ENCODE measurements around the gene IQCF6. TPM values are rescaled to one million over a fixed set of nuclear protein-coding genes. Genes with fewer than 3 reads are reported as not detected.
"Not testable (repeated sequence)": the region's sequence is repeated elsewhere in the genome, so short reads cannot be mapped to it uniquely, and the experiment has no call there.

Gene IQCF6
- total RNA-seq, 2 experiments from 2014 or later: not detected

GRCh38 chr3:51750878-51751277, 28.2 kb downstream of the IQCF6 start:
- no peak overlapping the region for H3K27ac Mint-ChIP-seq
- POLR2A ChIA-PET: interaction anchor here (1.0 kb wide), 1 partner anchor 26 kb away, joined by 3 read pairs; no protein-coding TSS in a partner anchor
- DNase-seq (no peak), ATAC-seq (ENCODE audit: low read depth) (no peak)
- H3K4me3 Mint-ChIP-seq: no peak overlapping the region
- H3K36me3 Mint-ChIP-seq: peaks cover 6% of the 10 kb centered on the region
- peaks cover 9% of the 10 kb centered on the region for H3K4me1 Mint-ChIP-seq
- peaks cover 11% of the 10 kb centered on the region for H3K9me3 Mint-ChIP-seq
- H3K27me3 Mint-ChIP-seq: peaks cover 3% of the 10 kb centered on the region

GRCh38 chr3:51748327-51748726, 30.7 kb downstream of the IQCF6 start:
- ATAC-seq (ENCODE audit: low read depth) (no peak), DNase-seq (no peak)
- Mint-ChIP-seq H3K27me3 (no peaks in the 10 kb centered on the region), H3K9me3 (peaks cover 8% of the 10 kb centered on the region), H3K4me3 (no peak overlapping the region), H3K27ac (no peak overlapping the region), H3K4me1 (peaks cover 9% of the 10 kb centered on the region), H3K36me3 (peaks cover 3% of the 10 kb centered on the region)
- POLR2A ChIA-PET: no interaction called here

GRCh38 chr3:51747840-51748239, 31.2 kb downstream of the IQCF6 start:
- Mint-ChIP-seq H3K36me3 (peaks cover 3% of the 10 kb centered on the region), H3K27ac (no peak overlapping the region), H3K4me1 (peaks cover 13% of the 10 kb centered on the region), H3K4me3 (no peak overlapping the region), H3K27me3 (no peaks in the 10 kb centered on the region), H3K9me3 (peaks cover 8% of the 10 kb centered on the region)
- no peak for ATAC-seq (ENCODE audit: low read depth)
- DNase-seq: no peak
- POLR2A ChIA-PET: no interaction called here

GRCh38 chr3:51742978-51743377, 36.1 kb downstream of the IQCF6 start:
- ATAC-seq (ENCODE audit: low read depth); H3K4me3 Mint-ChIP-seq; H3K36me3 Mint-ChIP-seq; POLR2A ChIA-PET; H3K9me3 Mint-ChIP-seq; DNase-seq; H3K27me3 Mint-ChIP-seq; H3K4me1 Mint-ChIP-seq; H3K27ac Mint-ChIP-seq: not testable (repeated sequence)

GRCh38 chr3:51742320-51742719, 36.7 kb downstream of the IQCF6 start:
- H3K36me3 Mint-ChIP-seq; POLR2A ChIA-PET; ATAC-seq (ENCODE audit: low read depth); H3K9me3 Mint-ChIP-seq; H3K27ac Mint-ChIP-seq; H3K4me1 Mint-ChIP-seq; H3K27me3 Mint-ChIP-seq; DNase-seq; H3K4me3 Mint-ChIP-seq: not testable (repeated sequence)

GRCh38 chr3:51739110-51739509, 39.9 kb downstream of the IQCF6 start:
- H3K9me3 Mint-ChIP-seq: no peaks in the 10 kb centered on the region
- H3K27me3 Mint-ChIP-seq: peaks cover 2% of the 10 kb centered on the region
- no peak for ATAC-seq (ENCODE audit: low read depth)
- POLR2A ChIA-PET: no interaction called here
- no peak overlapping the region for H3K27ac Mint-ChIP-seq
- no peak overlapping the region for H3K4me3 Mint-ChIP-seq
- DNase-seq: no peak
- H3K36me3 Mint-ChIP-seq: peaks cover 3% of the 10 kb centered on the region
- peaks cover 23% of the 10 kb centered on the region for H3K4me1 Mint-ChIP-seq

- no peak for DNase-seq
- Mint-ChIP-seq H3K9me3 (peaks cover 1% of the 10 kb centered on the region), H3K27me3 (peaks cover 2% of the 10 kb centered on the region), H3K4me3 (no peak overlapping the region), H3K27ac (no peak overlapping the region), H3K36me3 (peaks cover 6% of the 10 kb centered on the region), H3K4me1 (peaks cover 30% of the 10 kb centered on the region)
- ATAC-seq (ENCODE audit: low read depth): no peak
- POLR2A ChIA-PET: no interaction called here
These were observed 43.1 kb downstream of the IQCF6 start for GRCh38 chr3:51735950-51736349.

DNA sequence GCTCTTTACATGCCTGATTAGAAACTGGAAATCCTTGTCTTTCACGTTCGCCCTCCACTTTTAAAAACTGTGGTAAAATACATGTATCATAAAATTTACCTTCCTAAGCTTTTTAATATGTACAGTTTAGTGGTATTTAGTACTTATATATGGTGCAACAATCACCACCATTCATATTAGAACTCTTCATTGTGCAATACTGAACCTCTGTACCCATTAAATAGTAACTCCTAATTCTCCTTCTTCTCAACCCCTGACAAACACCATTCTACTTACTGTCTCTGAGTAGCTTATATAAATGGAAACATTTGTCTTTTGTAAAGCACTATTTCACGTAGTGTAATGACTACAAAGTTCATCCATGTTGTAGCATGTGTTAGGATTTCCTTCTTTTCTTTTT, 44.0 kb downstream of the IQCF6 start:
- POLR2A ChIA-PET: interaction anchor here (0.7 to 1.6 kb wide), 2 partner anchors 49 to 65 kb away, joined by 3 to 7 read pairs; no protein-coding TSS in a partner anchor
- Mint-ChIP-seq H3K4me3 (peak overlapping the region; percentile 55), H3K27ac (peak overlapping the region; percentile 74), H3K9me3 (peaks cover 1% of the 10 kb centered on the region), H3K4me1 (peaks cover 32% of the 10 kb centered on the region), H3K27me3 (peaks cover 2% of the 10 kb centered on the region), H3K36me3 (peaks cover 6% of the 10 kb centered on the region)
- DNase-seq (no peak), ATAC-seq (ENCODE audit: low read depth) (no peak)

GRCh38 chr3:51734572-51734907, 44.5 kb downstream of the IQCF6 start:
- Mint-ChIP-seq H3K36me3 (peaks cover 6% of the 10 kb centered on the region), H3K9me3 (peaks cover 1% of the 10 kb centered on the region), H3K4me1 (peaks cover 35% of the 10 kb centered on the region), H3K27me3 (peaks cover 2% of the 10 kb centered on the region), H3K4me3 (peak overlapping the region; percentile 55), H3K27ac (peak overlapping the region; percentile 74)
- peak; percentile 98 for ATAC-seq (ENCODE audit: low read depth)
- POLR2A ChIA-PET: interaction anchor here (0.5 to 1.6 kb wide), 5 partner anchors 14 to 67 kb away, joined by 3 to 7 read pairs (median 3); no protein-coding TSS in a partner anchor
- no peak for DNase-seq

DNA sequence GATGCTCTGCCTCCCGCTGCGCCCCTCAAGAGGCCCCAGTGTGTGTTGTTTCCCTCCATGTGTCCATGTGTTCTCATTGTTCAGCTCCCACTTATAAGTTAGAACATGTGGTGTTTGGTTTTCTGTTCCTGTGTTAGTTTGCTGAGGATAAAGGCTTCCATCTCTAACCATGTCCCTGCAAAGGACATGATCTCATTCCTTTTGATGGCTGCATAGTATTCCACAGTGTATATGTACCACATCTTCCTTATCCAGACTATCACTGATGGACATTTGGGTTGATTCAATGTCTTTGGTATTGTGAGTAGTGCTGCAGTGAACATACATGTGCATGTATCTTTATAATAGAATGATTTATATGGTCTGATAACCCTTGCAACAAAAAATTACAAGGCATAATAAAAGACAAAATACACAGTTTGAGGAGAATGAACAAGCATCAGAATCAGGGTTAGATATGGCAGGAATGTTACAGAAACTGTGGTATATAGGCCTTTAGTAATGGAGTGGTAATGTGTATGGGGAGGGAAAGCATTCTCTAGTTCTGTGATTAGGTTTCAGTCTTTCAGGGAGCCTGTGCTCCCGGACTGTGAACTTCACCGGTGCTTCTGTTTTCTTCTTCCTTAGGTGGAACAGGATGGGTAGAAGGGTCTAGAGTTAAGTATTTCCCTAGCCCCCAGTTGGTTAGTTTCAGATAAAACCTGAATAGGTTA, 45.0 kb downstream of the IQCF6 start:
- Mint-ChIP-seq H3K27me3 (peaks cover 2% of the 10 kb centered on the region), H3K27ac (peak overlapping the region; percentile 74), H3K9me3 (peaks cover 1% of the 10 kb centered on the region), H3K36me3 (peaks cover 3% of the 10 kb centered on the region), H3K4me3 (peak overlapping the region; percentile 55), H3K4me1 (peaks cover 38% of the 10 kb centered on the region)
- DNase-seq: no peak
- POLR2A ChIA-PET: interaction anchor here (0.5 to 1.6 kb wide), 4 partner anchors 13 to 68 kb away, joined by 3 to 7 read pairs (median 3); no protein-coding TSS in a partner anchor
- ATAC-seq (ENCODE audit: low read depth): peak; percentile 60

DNA sequence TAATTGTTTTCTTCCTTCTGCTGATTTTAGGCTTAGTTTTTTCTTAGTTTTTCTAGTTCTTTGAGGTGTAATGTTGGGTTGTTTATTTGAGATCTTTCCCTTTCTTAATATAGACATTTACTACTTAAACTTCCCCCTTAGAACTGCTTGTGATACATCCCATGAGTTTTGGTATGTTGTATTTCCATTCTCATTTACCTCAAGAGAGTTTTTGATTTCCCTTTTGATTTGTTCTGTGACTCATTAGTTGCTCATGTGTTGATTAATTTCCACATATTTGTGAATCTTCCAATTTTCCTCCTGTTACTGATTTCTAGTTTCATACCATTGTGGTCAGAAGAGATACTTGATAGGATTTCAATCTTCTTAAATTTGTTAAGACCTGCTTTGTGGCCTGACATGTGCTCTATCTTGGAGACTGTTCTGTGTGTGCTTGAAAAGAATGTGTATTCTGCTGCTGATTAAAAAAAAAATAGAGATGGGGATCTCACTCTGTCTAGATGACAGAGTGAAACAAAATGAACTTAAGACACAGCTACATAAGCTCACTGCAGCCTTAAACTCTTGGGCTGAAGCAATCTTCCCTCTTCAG, 49.9 kb downstream of the IQCF6 start:
- H3K4me3 Mint-ChIP-seq: no peak overlapping the region
- POLR2A ChIA-PET: no interaction called here
- ATAC-seq (ENCODE audit: low read depth) (no peak), DNase-seq (no peak)
- H3K27ac Mint-ChIP-seq: no peak overlapping the region
- peaks cover 4% of the 10 kb centered on the region for H3K36me3 Mint-ChIP-seq
- H3K4me1 Mint-ChIP-seq: peaks cover 30% of the 10 kb centered on the region
- H3K9me3 Mint-ChIP-seq: peaks cover 1% of the 10 kb centered on the region
- H3K27me3 Mint-ChIP-seq: no peaks in the 10 kb centered on the region

Other genes starting within 250 kb of the IQCF6 start
- gene RAD54L2, start 240.5 kb downstream of the IQCF6 start, total RNA-seq: 10 to 100 TPM; 29.8 to 32.7 TPM
- gene TEX264, start 108.0 kb downstream of the IQCF6 start, total RNA-seq: 10 to 100 TPM; 49.3 to 49.8 TPM
- 1 to 10 TPM; 1.4 to 2.2 TPM for gene GRM2, start 72.2 kb downstream of the IQCF6 start, total RNA-seq
- not detected for gene IQCF2, start 82.4 kb upstream of the IQCF6 start, total RNA-seq
- not detected for gene IQCF5, start 96.4 kb upstream of the IQCF6 start, total RNA-seq
- not detected for gene IQCF1, start 124.1 kb upstream of the IQCF6 start, total RNA-seq
- 10 to 100 TPM; 17.7 to 19.2 TPM for gene RRP9, start 162.7 kb upstream of the IQCF6 start, total RNA-seq
- 10 to 100 TPM; 23.5 to 26.1 TPM for gene PARP3, start 163.1 kb upstream of the IQCF6 start, total RNA-seq
- not detected for gene GPR62, start 176.1 kb upstream of the IQCF6 start, total RNA-seq
- 10 to 100 TPM; 17.8 to 18.2 TPM for gene PCBP4, start 188.2 kb upstream of the IQCF6 start, total RNA-seq
- 10 to 100 TPM; 49.6 to 54.3 TPM for gene ABHD14B, start 194.8 kb upstream of the IQCF6 start, total RNA-seq
- gene ABHD14A, start 195.8 kb upstream of the IQCF6 start, total RNA-seq: 10 to 100 TPM; 11.3 to 15.9 TPM
- gene ACY1, start 204.3 kb upstream of the IQCF6 start, total RNA-seq: 10 to 100 TPM; 15.8 to 17.1 TPM
- 1,000 to 10,000 TPM; 1,076 to 1,089 TPM for gene RPL29, start 216.7 kb upstream of the IQCF6 start, total RNA-seq

Data from activated naive CD8-positive, alpha-beta T cell treated with anti-CD3 and anti-CD28 coated beads, Interleukin-2, amount 10 ng/mL, durations not matched to agents 7 days and 5 days (primary cell).